Panc1 (cell line): ENCODE measurements around the gene DGLUCY.

Source experiments
- CTCF ChIP-seq: fragments of 450-650 bp; IDR thresholded peaks from 2 replicates; pipeline ENCODE4 v1.5.1; 2017; ENCODE audit warnings: mild to moderate bottlenecking
- POLR2AphosphoS5 ChIP-seq: IDR thresholded peaks from 2 replicates; pipeline ENCODE4 v1.6.1; 2012; ENCODE audit warnings: mild to moderate bottlenecking, low read depth, low read length, moderate library complexity
- REST ChIP-seq, 2 experiments: IDR thresholded peaks; 2 replicates each; pipeline ENCODE4 v1.6.1; 2011 to 2012; ENCODE audit warnings: low read depth in 2 of 2, control low read depth in 1 of 2, low read length in 1 of 2, mild to moderate bottlenecking in 1 of 2, moderate library complexity in 1 of 2; ENCODE audit not compliant: insufficient read depth in 1 of 2
- SIN3A ChIP-seq: IDR thresholded peaks from 2 replicates; pipeline ENCODE4 v1.6.1; 2012; ENCODE audit warnings: low read depth, mild to moderate bottlenecking, low read length, moderate library complexity, borderline replicate concordance; ENCODE audit not compliant: insufficient read depth
- TCF7L2 ChIP-seq: IDR thresholded peaks from 2 replicates; pipeline ENCODE4 v1.6.1; 2011; ENCODE audit warnings: mild to moderate bottlenecking, low read depth, low read length, inconsistent platforms

- no peak for TF ChIP-seq CTCF
- no peak for TF ChIP-seq REST (IDR thresholded peaks at IDR 0.05; ENCODE audit: insufficient read depth in 1 of 2, low read depth in 2 of 2, low read length in 1 of 2)
- no peak for TF ChIP-seq POLR2AphosphoS5
- TF ChIP-seq TCF7L2 = no peak
- no peak for TF ChIP-seq SIN3A
Measured at GRCh38 chr14:91243074-91243471, 129.2 kb downstream of the DGLUCY start.
